NCI-H2029 treated with DMSO at 0.1 percent for 48 hours (cell line): ENCODE results near the gene RPN2.
"Not testable (repeated sequence)": the region's sequence is repeated elsewhere in the genome, so short reads cannot be mapped to it uniquely, and the experiment has no call there.

Experiments used
- DNase-seq: peaks from one replicate; lab custom pipeline; 2025; lab: John Stamatoyannopoulos, UW

RPN2 gene

DNA sequence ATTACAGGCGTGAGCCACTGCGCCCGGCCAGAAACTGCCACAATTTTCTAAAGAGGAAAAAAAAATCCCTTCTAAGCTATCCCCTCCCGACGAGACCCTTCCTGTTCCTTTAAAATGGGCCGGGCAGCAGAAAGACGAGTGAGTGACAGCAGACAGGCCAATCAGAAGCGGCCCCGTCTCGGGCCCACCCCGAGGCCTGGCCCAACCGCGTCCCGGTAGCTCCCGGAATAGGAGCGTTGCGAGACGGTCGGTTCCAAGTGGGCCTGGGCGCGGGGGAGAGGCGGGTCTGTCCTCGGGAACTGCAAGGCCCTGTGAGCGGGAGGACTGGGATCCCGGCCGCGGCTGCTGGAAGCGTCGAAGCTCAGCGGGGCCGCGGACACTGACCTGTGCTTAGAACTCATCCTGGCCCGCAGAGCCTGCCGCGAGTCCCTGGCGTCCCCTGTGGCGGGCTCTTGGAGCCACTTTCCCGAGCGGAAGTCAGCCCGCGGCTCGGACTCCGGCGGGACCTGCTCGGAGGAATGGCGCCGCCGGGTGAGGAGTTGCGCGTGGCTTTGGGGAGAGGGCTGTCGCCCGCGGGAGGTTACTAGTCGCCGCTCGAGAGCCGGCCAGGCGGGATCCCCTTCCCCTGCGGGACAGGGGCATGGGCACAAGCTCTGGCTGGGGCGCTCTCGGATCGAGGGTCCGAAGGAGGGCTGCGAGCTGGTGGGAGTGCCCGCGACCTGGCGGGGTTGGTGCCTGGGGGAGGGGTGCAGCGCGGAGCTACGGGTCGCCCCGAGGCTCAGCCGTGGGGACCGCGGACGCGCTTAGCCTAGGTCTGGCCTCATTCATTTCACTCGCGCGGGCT lies at the start of gene RPN2, which contains the start of gene MROH8:
Gene RPN2 (plus strand): TSS at position 492 of the 844 bp plus-strand sequence. CDS start 27 bp downstream, at position 519.
Gene MROH8 (minus strand): TSS at position 710 of the 844 bp plus-strand sequence.
- peak; percentile 94 for DNase-seq

DNA sequence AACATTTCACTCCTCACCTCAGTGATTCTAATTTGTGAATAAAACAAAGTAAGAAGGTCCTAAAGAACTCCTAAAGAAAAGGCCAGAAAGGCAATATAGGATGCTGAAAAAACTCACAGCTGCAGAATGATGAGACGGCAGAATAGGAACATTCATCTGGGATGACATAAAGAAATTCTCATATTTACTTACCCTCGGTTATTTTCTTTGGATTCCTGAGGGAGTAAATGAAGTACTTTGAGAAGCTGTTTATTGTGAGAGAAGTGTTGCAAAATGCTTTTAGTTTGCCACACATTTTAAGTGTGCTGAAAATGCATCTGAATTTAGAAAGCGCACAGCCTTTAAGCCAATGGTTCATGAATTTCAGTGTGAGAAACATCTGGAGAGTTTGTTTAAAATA lies 47.6 kb upstream of the RPN2 start:
- no peak for DNase-seq

DNA sequence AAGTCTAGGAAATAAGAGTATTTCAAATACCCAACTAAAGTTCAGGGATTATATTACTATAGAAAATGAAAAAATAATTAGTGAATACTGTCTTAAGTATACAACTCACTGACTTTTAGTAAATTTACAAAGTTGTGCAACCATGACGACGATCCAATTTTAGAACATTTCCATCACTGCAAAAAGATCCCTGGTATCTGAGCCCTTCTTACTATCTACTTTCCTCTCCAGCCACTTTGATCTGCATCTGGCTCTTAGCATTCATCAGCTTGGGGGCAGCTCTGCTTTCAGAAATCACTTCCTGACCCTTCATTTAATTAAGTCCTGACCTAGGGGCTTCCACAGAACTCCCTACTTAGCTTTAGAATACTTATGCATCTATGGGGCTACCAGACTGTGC lies 45.2 kb upstream of the RPN2 start:
- DNase-seq, result no peak

DNA sequence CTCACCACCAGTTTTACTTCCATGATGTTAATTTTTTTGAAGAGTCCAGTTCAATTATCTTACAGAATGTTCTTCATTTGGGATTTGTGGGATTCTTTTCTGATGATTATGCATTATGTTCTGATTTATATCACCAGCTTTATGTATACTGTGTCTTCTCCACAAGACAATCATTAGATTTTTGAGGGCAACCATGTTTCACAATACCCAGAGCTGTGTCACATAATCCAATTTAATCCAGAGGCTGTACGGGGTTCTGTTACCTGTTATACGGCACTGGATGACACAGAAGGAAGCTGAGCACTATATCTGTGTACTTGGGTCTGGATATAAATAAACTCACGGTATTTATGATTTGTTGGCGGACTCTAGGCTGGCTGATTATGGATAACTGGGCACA lies 41.6 kb upstream of the RPN2 start:
- no peak for DNase-seq

DNA sequence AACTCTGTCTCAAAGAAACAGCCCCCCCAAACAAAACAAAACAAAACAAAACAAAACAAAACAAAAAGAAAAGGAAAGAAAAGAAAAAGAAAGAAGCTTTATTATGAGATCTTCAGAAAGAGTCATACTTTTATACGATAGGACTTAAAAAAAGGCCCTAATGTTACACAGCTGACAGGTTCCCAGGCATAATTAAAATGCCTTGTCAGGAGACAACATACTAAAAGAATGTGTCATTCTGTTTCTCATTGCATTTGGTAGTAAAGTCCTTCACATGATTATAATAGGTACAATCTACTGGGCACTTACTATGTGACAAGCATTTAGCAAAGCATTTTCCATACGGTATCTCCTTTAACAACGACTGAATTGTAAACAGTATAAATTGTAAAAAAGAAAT lies 36.4 kb upstream of the RPN2 start:
- no peak for DNase-seq

DNA sequence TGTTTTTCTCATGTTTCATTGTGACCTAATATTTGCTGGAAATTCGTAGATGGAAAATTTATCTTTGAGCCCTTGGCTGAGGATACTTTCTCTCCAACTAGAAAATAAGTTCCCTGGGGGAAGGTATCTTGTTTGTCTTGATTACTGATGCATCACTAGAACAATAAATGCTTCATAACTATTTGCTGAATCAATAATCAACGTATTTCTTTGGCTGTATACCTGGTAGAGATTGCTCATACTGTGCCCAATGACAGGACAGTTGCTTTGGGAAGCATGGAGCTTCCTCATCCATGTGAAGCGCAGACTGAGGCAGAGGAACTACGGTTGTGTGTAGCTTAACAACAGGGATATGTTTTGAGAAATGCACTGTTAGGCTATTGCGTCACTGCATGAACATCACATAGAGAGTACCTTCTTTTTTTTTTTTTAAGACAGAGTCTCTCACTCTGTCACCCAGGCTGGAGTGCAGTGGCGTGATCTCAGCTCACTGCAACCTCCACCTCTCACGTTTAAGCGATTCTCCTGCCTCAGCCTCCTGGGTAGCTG lies 34.2 kb upstream of the RPN2 start:
- DNase-seq, result no peak

DNA sequence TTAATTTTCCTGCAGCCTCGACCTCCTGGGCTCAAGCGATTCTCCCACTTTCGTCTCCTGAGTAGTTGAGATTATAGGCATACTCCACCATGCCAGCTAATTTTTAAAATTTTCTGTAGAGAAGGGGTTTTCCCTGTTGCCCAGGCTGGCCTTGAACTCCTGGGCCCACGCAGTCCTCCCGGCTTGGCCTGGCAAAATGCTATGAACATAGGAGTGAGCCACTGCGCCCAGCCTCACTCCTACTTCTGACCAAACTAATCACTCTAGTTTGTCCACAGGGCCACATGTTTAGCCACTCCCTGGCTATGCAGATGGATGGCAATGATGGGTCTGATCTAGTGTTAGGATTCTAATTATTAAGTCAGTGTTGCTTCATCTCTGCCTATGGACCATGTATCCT lies 31.9 kb upstream of the RPN2 start:
- DNase-seq, result no peak

DNA sequence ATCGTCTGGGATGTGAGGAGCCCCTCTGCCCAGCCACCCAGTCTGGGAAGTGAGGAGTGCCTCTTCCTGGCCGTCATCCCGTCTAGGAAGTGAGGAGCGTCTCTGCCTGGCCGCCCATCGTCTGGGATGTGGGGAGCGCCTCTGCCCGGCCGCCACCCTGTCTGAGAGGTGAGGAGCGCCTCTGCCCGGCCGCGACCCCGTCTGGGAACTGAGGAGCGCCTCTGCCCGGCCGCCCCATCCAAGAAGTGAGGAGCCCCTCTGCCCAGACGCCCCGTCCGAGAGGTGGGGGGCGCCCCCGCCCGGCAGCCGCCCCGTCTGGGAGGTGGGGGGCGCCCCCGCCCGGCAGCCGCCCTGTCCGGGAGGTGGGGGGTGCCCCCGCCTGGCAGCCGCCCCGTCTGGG lies 28.3 kb upstream of the RPN2 start:
- not testable (repeated sequence) for DNase-seq

DNA sequence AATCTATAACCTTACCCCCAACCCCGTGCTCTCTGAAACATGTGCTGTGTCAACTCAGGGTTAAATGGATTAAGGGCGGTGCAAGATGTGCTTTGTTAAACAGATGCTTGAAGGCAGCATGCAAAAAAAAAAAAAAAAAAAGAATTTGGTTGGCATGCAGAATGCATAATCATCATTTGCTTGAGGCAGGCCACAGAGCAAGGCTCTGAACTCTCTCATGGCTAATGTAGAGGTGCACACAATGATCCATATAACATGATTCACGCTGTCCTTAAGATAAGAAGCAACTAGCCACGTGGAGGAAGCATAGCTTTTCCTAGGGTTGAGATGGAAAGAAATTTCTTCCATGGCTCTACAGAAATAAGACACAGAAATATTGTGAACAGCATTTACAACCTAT lies 27.6 kb upstream of the RPN2 start:
- no peak for DNase-seq

DNA sequence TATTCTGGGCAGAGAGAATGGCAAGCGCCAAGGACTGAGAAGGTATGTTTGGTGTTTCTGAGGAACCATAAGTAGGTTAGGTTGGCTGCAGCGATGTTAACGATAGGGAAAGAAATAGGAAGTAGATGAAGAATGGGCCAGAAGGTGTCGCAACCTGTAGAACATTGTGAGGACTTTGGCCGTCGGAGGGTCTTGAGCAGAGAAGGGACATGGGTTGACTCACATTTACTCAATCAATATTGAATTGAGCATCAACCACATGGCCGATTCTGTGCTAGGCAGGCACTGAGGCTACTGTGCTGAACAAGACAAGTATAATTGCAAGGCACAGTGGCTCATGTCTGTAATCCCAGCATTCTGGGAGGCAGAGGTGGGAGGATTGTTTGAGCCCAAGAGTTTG lies 26.8 kb upstream of the RPN2 start:
- no peak for DNase-seq

DNA sequence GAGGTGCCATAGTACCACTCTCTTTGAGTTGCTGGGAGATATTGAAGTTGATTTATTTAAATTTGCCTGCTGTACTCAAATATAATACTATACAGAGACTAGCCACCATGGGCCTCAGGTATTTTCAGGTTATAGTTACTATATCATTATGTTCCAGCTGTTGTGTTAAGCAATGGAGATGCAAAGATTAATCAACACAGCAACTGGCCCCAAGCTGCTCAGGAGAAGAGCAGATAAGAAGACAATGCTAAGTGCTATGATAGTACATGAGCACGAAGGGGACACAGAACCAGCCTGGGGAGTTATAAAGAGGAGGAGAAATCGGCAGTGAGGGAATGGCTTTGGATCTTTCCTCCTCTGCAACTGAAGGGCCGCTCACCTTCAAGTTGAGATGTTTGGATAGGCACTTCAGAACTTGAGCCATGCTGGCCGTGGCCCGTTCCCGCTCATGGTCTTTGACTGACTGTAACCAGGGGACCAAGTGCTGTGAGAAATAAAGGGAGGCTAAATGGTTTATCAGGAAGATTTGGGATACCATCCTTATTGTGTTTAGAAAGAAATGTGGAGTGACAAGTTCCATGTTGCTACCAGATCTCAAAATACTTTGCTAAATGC lies 24.3 kb upstream of the RPN2 start:
- no peak for DNase-seq

DNA sequence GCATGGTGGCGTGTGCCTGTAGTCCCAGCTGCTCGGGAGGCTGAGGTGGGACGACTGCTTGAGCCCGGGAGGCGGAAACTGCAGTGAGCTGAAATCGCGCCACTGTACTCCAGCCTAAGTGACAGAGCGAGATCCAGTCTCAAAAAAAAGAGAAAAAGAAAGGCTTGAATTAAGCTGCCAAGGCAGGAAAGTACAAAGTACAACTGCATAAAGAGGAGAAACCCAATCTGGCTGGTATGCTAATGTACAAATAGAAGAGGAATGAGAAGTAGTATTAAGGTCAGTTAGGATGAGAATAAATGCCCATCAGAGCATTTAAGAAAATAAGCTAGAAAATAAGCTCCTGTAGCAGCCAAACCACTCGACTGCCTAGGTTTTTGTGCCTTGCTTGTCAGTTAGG lies 23.1 kb upstream of the RPN2 start:
- no peak for DNase-seq

DNA sequence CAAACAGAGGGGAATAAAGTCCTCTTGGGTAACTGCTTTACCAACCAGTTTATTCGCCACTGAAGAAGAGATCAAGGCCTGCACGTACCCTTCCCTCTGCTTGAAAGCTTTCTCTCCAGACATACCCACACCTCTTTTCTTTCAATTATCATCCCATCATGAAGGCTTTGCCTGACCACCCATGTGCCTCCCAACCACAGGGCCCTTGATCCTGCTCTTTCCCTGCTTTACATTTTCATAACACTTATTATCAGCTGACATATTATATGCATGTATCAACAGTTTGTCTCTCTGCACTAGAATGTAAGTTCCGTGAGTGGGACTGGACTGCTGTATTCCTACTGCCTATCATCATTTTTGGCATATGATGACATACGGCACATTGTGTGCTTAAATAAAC lies 20.9 kb upstream of the RPN2 start:
- no peak for DNase-seq

DNA sequence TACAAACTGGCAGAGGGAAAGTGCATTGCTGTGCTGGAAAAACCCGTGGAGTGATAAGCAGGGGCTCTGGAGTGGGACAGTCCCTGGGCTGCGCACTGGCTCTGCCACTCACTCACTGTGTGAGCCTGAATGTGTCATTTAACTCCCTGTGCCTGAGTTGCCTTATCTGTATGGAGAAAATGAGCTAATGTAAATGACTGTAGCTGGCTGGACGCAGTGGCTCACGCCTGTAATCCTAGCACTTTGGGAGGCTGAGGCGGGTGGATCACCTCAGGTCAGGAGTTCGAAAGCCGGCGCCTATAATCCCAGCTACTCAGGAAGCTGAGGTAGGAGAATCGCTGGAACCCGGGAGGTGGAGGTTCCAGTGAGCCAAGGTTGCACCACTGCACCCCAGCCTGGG lies 18.4 kb upstream of the RPN2 start:
- no peak for DNase-seq

DNA sequence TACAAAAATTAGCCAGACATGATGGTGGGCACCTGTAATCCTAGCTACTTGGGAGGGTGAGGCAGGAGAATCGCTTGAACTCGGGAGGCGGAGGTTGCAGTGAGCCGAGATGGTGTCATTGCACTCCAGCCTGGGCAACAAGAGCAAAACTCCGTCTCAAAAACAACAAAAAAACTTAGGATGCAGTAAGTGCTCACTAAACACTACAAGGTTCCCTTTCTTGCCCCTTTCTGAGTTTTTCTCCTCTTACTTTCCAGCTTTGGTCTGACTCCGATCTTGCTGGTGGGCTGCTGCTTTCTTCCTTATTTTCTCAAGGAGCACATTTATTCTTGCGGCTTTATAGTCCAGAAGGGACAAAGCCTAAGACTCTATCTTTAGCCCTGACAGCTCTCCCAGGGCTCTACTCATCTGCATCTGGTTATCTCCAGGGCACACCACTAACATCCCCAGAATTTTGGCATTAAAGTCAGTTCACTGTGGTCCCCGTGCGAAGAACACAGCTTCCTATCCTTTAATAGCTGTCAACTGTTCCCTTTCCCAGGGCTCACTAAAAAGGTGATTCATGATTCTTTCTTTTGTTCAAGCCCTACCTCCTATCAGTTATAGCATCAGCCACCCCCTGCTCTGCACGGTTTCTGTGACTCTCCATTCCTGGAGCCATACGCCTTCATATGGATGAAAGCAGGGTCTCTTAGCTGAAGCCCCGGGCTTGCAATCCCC lies 17.1 kb upstream of the RPN2 start:
- no peak for DNase-seq

DNA sequence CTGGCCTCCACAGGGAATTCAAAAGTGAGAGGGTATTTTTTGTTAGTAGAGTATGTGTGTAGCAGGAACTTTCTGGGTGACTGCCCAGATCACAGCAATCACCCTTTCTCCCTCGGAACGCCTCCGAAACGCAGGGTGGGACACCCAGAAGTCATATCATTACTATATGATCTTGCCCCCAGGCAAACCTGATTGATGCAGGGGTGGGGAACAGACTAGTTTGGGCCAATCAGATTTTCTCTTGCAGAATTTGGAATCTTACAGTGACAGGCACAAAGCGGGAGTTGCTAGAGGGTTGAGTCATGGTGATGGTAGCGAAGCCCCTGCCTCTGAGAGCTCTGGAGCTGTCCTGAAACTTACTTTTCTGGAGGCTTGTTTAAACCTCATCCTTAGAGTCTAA lies 16.5 kb upstream of the RPN2 start:
- no peak for DNase-seq

DNA sequence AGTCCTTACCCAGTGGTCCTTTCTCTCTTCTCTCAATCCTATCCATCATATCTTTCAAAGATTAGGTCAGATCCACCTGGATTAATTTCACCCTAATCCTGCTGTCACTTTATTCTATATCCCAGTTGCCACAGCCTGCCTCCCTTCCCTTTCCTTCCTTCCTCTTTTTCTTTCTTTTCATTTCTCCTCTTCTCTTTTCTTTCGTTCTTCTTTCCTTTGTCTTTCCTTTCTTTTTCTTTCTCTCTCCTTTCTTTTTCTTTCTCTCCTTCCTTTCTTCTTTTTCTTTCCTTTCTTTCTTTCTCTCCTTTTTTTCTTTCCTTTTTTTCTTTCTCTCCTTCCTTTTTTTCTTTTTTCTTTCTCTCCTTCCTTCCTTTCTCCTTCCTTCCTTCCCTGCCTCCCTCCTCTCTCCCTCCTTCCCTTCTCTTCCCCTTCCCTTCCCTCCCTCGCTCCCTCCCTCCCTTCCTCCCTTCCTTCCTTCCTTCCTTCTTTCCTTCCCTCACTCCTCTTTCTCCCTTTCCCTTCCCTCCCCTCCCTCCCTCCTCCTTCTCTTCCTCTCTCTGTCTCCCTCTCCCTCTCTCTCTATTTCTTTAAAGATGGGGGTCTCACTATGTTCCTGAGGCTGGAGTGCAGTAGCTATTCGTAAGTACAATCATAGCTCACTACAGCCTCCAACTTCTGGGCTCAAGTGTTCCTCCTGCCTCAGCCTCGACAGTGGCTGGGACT lies 15.1 kb upstream of the RPN2 start:
- DNase-seq, result no peak

DNA sequence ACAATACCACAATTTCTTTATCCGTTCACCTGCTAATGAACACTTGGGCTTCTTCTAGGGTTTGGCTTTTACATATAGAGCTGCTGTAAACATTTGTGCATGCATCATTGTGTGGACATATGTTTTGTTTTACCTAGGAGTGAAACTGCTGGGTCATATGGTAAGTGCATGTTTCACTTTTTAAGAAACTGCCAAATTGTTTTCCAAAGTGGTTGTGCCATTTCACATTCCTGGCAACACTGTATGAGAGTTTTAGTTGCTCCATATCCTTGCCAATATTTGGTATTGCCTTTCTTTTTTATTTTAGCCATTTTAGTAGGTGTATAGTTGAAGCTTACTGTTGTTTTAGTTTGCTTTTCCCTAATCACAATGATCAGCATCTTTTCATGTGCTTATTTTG lies 14.1 kb upstream of the RPN2 start:
- DNase-seq, result no peak

DNA sequence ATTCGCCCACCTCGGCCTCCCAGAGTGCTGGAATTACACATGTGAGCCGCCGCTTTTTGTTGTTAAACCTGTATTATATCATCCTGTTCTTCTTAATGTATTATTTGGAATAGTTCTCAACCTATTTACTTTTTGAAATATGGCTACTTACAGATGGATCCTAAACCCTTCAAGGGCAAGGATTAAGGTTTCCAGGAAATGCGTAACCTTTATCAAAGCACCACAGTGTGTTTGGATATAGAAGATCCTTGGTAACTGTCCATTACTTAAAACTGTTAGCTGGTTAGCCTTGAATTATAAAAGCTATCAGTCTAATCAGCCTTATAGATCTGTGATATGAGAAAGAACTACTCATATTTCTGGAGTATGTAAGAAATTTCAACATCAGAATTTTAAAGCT lies 12.3 kb upstream of the RPN2 start:
- DNase-seq, result no peak

DNA sequence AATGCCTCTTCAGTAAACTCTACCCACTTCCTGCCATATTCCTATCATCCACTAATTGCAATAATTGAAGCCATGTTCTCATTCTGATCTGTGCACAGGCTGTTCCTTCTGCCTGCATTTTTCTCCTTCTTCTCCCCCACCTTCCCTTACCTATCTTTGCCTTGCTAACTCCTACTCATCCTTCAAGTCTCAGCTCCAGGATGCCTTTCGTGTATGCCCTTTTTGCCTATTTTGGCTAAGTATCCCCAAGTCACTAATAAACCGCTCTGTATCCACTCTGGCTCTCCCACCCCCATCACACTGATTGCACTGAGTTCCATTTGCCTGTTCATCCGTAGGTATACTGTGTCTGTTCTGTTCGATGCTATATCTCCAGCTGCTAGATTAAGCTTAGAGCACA lies 6.3 kb upstream of the RPN2 start:
- no peak for DNase-seq

DNA sequence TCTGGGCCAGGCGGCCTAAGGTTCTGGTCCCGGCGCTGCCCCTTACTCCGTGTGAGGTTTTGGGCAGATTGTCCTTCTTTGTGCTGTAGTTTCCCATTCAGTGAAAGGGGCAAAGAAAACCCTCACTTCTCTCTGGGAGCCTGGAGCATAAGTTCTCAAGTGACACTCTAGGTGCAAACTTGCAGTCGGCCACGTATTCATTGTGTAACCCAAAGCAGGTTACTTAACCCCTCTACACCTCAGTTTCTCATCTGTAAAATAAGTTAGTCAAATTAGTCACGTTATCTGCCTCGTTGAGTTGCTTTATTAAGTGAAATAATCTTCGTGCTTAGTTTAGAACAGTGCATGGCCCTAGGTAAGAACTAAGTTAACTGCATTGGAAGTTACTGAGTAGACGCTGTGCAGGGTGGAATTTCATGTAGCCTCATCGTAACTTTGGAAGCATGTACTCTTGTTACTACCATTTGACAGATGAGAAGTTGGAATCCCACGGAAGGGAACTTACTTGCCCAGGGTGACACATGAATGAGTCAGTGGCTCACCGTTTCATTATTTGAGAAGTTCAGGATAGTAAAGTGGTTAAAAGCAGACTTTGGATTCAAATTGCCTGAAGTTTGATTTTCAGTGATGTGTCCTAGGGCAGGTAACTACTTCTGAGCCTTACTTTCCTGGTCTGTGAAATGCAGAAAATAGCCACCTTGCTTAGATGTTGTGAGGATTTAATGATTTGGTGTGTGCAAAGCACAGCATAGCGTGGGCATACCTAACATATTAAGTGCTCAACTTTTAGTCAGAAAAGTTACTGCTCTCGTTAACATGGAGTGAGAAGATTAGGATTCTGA lies 774 bp downstream of the RPN2 start:
- no peak for DNase-seq
